Prostate gland (tissue), 2 donors: ENCODE measurements around the gene DCAF11.

Experiments
- CTCF ChIP-seq, 4 experiments: fragments of 200-600 bp in 2 of 4; fragments of 450-650 bp in 2 of 4; sonication (generic) in 2 of 4; IDR thresholded peaks; 1 replicate in 3 of 4; 2 replicates in 1 of 4; pipeline ENCODE4 v1.5.1; 2016 to 2019; ENCODE audit warnings: antibody characterized with exemption in 4 of 4, mild to moderate bottlenecking in 2 of 4, moderate library complexity in 2 of 4
- POLR2A ChIP-seq: fragments of 450-650 bp; IDR thresholded peaks from one replicate; pipeline ENCODE4 v1.6.1; 2016; ENCODE audit warnings: antibody characterized with exemption, mild to moderate bottlenecking
- POLR2AphosphoS5 ChIP-seq: sonication (generic); formaldehyde crosslinking; IDR thresholded peaks from one replicate; pipeline ENCODE4 v1.6.1; 2017; ENCODE audit warnings: antibody characterized with exemption

DNA sequence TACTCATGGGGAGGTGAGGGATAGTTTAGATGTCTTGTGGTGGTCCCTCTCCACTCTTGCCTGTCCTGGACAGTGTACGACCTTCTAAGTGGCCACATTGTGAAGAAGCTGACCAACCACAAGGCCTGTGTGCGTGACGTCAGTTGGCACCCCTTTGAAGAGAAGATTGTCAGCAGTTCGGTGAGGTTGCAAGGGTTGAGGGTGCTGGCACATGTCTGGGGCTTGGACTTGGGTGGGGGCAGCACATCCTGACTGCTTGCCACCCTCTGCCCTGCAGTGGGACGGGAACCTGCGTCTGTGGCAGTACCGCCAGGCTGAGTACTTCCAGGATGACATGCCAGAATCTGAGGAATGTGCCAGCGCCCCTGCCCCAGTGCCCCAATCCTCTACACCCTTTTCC, 8.3 kb downstream of the DCAF11 start:
- TF ChIP-seq CTCF (IDR thresholded peaks at IDR 0.05) (no peak), POLR2A (no peak), POLR2AphosphoS5 (no peak)
